GM12878 (cell line): Measurements from ENCODE around the gene IQCH. TPM values are rescaled to one million over a fixed set of nuclear protein-coding genes. Genes with fewer than 3 reads are reported as not detected.

Source experiments
- ATAC-seq: fragments of 200-7000 bp; cut with Tn5 transposase; 3 replicates; pipeline ENCODE4 v1.9.1; 2020; ENCODE audit warnings: mild to moderate bottlenecking, moderate library complexity
- BruUV-seq: library from RNA; stranded (reverse); fragments of 400-500 nt; replicated peaks from 2 replicates; lab custom pipeline; 2021; lab: Mats Ljungman, UMichigan
- CTCF ChIA-PET: fragments of 300-600 bp; sonication (Branson Sonifier 250); formaldehyde crosslinking; extraction: SDS; loops from one replicate; lab custom pipeline; 2021; ENCODE audit warnings: inconsistent platforms; lab: Yijun Ruan, JAX
- POLR2A ChIA-PET: fragments of 350-600 bp; formaldehyde crosslinking; extraction: SDS; loops from one replicate; lab custom pipeline; 2021; ENCODE audit warnings: inconsistent platforms; lab: Charles Lee
- RAD21 ChIA-PET: fragments of 300-600 bp; sonication (Branson Sonifier 250); formaldehyde crosslinking; loops from one replicate; lab custom pipeline; 2023; ENCODE audit warnings: antibody characterized with exemption; ENCODE audit not compliant: unreplicated experiment; lab: Charles Lee
- SMC1A ChIA-PET: fragments of 300-600 bp; sonication (Branson Sonifier 250); formaldehyde crosslinking; loops from one replicate; lab custom pipeline; 2023; ENCODE audit not compliant: unreplicated experiment, uncharacterized antibody; lab: Charles Lee
- DNase-seq: peaks from one replicate; pipeline ENCODE4 v3.0.0-alpha.2; 2011; ENCODE audit warnings: low read depth, low spot score
- FAIRE-seq: peaks from 3 replicates; lab custom pipeline; 2011; peaks lifted over from hg19 to GRCh38; lab: Jason Lieb, UNC
- H2AFZ ChIP-seq: 2 replicates; pipeline ENCODE4 v1.6.0; 2011; ENCODE audit warnings: low read depth, low read length, control low read depth; ENCODE audit not compliant: control insufficient read depth
- H3K27ac ChIP-seq: 2 replicates; pipeline ENCODE4 v1.5.1; 2011; ENCODE audit warnings: control low read depth; ENCODE audit not compliant: control insufficient read depth, insufficient read depth
- H3K27me3 ChIP-seq, 2 experiments: replicated peaks in 1 of 2; 2 replicates each; pipeline versions ENCODE4 v1.6.0 to v1.6.1; 2011; ENCODE audit warnings: low read length in 1 of 2; ENCODE audit not compliant: control insufficient read depth in 2 of 2, insufficient read depth in 2 of 2
- H3K36me3 ChIP-seq, 2 experiments: 2 replicates each; pipeline ENCODE4 v1.5.1; 2011; ENCODE audit warnings: low read length in 1 of 2; ENCODE audit not compliant: control insufficient read depth in 2 of 2, insufficient read depth in 2 of 2
- H3K4me1 ChIP-seq: 2 replicates; pipeline ENCODE4 v1.6.1; 2011; ENCODE audit warnings: mild to moderate bottlenecking, low read length, moderate library complexity, mixed read lengths; ENCODE audit not compliant: control insufficient read depth, insufficient read depth
- H3K4me2 ChIP-seq: 2 replicates; pipeline ENCODE4 v1.6.0; 2011; ENCODE audit warnings: control low read depth; ENCODE audit not compliant: control insufficient read depth, insufficient read depth
- H3K4me3 ChIP-seq: fragments of 200-600 bp; sonication (generic); 2 replicates; pipeline ENCODE4 v1.5.1; 2016
- H3K79me2 ChIP-seq: 2 replicates; pipeline ENCODE4 v1.6.0; 2011; ENCODE audit warnings: low read length; ENCODE audit not compliant: control insufficient read depth, insufficient read depth
- H3K9ac ChIP-seq: 2 replicates; pipeline ENCODE4 v1.8.0; 2011; ENCODE audit warnings: low read length, control low read depth, mixed read lengths; ENCODE audit not compliant: control insufficient read depth, insufficient read depth
- H3K9me3 ChIP-seq: replicated peaks from 3 replicates; pipeline ENCODE4 v1.5.1; 2011; ENCODE audit warnings: mild to moderate bottlenecking, low read length; ENCODE audit not compliant: control insufficient read depth, insufficient read depth
- H4K20me1 ChIP-seq: 2 replicates; pipeline ENCODE4 v1.6.0; 2011; ENCODE audit not compliant: control insufficient read depth, insufficient read depth
- CBFB ChIP-seq: IDR thresholded peaks from 2 replicates; pipeline ENCODE4 v1.6.1; 2016; ENCODE audit warnings: antibody characterized with exemption, low read depth
- CBX3 ChIP-seq: fragments of 200-600 bp; sonication (generic); IDR thresholded peaks from 2 replicates; pipeline ENCODE4 v1.6.1; 2016; ENCODE audit warnings: low read depth, borderline replicate concordance
- HCFC1 ChIP-seq: fragments of 150-350 bp; IDR thresholded peaks from 2 replicates; pipeline ENCODE4 v1.6.1; 2014; ENCODE audit warnings: low read length
- MXI1 ChIP-seq: fragments of 150-350 bp; IDR thresholded peaks from 2 replicates; pipeline ENCODE4 v1.6.1; 2011; ENCODE audit warnings: low read depth, mild to moderate bottlenecking, inconsistent platforms, low read length, improper control_type of control experiment
- PAX5 ChIP-seq: IDR thresholded peaks from 2 replicates; pipeline ENCODE4 v1.6.1; 2011; ENCODE audit warnings: low read depth, low read length, borderline replicate concordance
- SREBF1 ChIP-seq: IDR thresholded peaks from 2 replicates; pipeline ENCODE4 v1.6.1; 2012; ENCODE audit warnings: mild to moderate bottlenecking, low read length
- STAT3 ChIP-seq: IDR thresholded peaks from 2 replicates; pipeline ENCODE4 v1.6.1; 2011; ENCODE audit warnings: low read depth, low read length, improper control_type of control experiment
- ZBED1 ChIP-seq: IDR thresholded peaks from 2 replicates; pipeline ENCODE4 v1.6.1; 2016; ENCODE audit warnings: borderline replicate concordance
- WGBS: methylation state at CpG from one replicate; pipeline ENCODE4 v1.1.6; 2016; ENCODE audit warnings: low lambda C conversion rate; ENCODE audit not compliant: insufficient replicate concordance, insufficient coverage; ENCODE audit errors: missing lambda C conversion rate; 5-methylcytosine and 5-hydroxymethylcytosine counted together
- in situ Hi-C: fragments of 300-500 bp; cut with MboI; formaldehyde crosslinking; loops from 9 replicates; pipeline ENCODE4 v1.14.3; 2018; ENCODE audit warnings: mixed read lengths
- intact Hi-C: fragments of 100-400 bp; cut with micrococcal nuclease; formaldehyde crosslinking; loops from one replicate; pipeline ENCODE4 v1.14.2; 2022; ENCODE audit not compliant: unreplicated experiment
- polyA plus RNA-seq, 11 experiments: library from polyadenylated mRNA; depleted of rRNA in 4 of 11; unstranded in 6 of 11; stranded (reverse) in 5 of 11; fragments of >200 nt; fragmentation: Nextera tagmentation in 4 of 11; fragmentation: Illumina TruSeq in 1 of 11; extraction: Ambion mirVana in 4 of 11; extraction: Trizol in 1 of 11; gene quantifications; 1 replicate in 1 of 11; 2 replicates in 10 of 11; pipeline versions ENCODE4 v1.2.1 to v1.2.3, GENCODE V29; 2011 to 2016; ENCODE audit warnings: inconsistent platforms in 2 of 11, missing spikeins in 2 of 11, low read depth in 1 of 11
- total RNA-seq, 4 experiments: library from RNA; depleted of rRNA in 3 of 4; stranded (reverse); fragments of >200 nt in 3 of 4; fragmentation: Illumina TruSeq in 1 of 4; extraction: Trizol in 1 of 4; gene quantifications; 2 replicates each; pipeline versions ENCODE4 v1.2.1 to v1.2.3, GENCODE V29; 2013 to 2021
- TF ChIP-seq, protein P1 (sequence below): IDR thresholded peaks from 2 replicates; pipeline ENCODE4 v1.6.1; 2012; ENCODE audit warnings: low read depth, low read length, improper control_type of control experiment

Gene IQCH
- total and polyA plus RNA-seq, 10 of the 15 experiments (the other 5 are each of a cell fraction or from before 2014, with no cell fraction given) = 0.29 to 1.3 (median 0.99) TPM

- ChIA-PET RAD21 (no interaction called here), POLR2A (no interaction called here), CTCF (interaction anchor here (1.2 kb wide), 1 partner anchor 13 kb away, joined by 3 read pairs; no protein-coding TSS in a partner anchor), SMC1A (no interaction called here)
- WGBS = 100% methylated on average over 4 of the region's 4 CpGs
- Histone ChIP-seq H2AFZ (no peak overlapping the region), H3K4me2 (no peak overlapping the region), H3K79me2 (no peaks in the 10 kb centered on the region), H3K4me3 (no peak overlapping the region), H3K9me3 (no peaks in the 10 kb centered on the region), H3K9ac (no peak overlapping the region), H3K4me1 (no peaks in the 10 kb centered on the region), H3K27ac (no peak overlapping the region), H3K36me3 (no peaks in the 10 kb centered on the region), H4K20me1 (no peaks in the 10 kb centered on the region), H3K27me3 (no peaks in the 10 kb centered on the region)
- ATAC-seq (no peak), DNase-seq (no peak), FAIRE-seq (no peak)
- in situ Hi-C loops = no loop called here
- TF ChIP-seq PAX5 (no peak), STAT3 (no peak), CBX3 (no peak), CBFB (no peak), ZBED1 (no peak), HCFC1 (no peak), SREBF1 (no peak)
- TF ChIP-seq, protein P1, sequence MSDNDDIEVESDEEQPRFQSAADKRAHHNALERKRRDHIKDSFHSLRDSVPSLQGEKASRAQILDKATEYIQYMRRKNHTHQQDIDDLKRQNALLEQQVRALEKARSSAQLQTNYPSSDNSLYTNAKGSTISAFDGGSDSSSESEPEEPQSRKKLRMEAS = no peak
- no TSS peak for BruUV-seq
- intact Hi-C loops = no loop called here
Measured at GRCh38 chr15:67340630-67341029, 86.0 kb downstream of the IQCH start.

- FAIRE-seq (no peak), ATAC-seq (no peak), DNase-seq (no peak)
- ChIA-PET SMC1A (no interaction called here), POLR2A (no interaction called here), RAD21 (interaction anchor here (1.0 kb wide), 1 partner anchor 393 kb away, joined by 3 read pairs; no protein-coding TSS in a partner anchor), CTCF (interaction anchor here (1.2 kb wide), 1 partner anchor 14 kb away, joined by 3 read pairs; no protein-coding TSS in a partner anchor)
- H3K36me3 ChIP-seq = no peaks in the 10 kb centered on the region
- WGBS = 0% methylated on average over 2 of the region's 2 CpGs
- no peaks in the 10 kb centered on the region for H3K27me3 ChIP-seq
- intact Hi-C loops (no loop called here), in situ Hi-C loops (no loop called here)
- H3K4me2 ChIP-seq = no peak overlapping the region
- H3K27ac ChIP-seq = no peak overlapping the region
- H3K9ac ChIP-seq = no peak overlapping the region
- H3K4me1 ChIP-seq = no peaks in the 10 kb centered on the region
- no peak for TF ChIP-seq MXI1
- no TSS peak for BruUV-seq
- no peaks in the 10 kb centered on the region for H3K9me3 ChIP-seq
- H4K20me1 ChIP-seq = no peaks in the 10 kb centered on the region
- H3K79me2 ChIP-seq = no peaks in the 10 kb centered on the region
- no peak overlapping the region for H3K4me3 ChIP-seq
- no peak overlapping the region for H2AFZ ChIP-seq
Measured at GRCh38 chr15:67341539-67341938, 87.0 kb downstream of the IQCH start.
